ENCODE results near the gene TOM1L1.
A peak's percentile ranks its signal among the peaks of the same experiment; 100 is the strongest.
"Not testable (repeated sequence)": the region's sequence is repeated elsewhere in the genome, so short reads cannot be mapped to it uniquely, and the experiment has no call there.

The TOM1L1 gene, protein sequence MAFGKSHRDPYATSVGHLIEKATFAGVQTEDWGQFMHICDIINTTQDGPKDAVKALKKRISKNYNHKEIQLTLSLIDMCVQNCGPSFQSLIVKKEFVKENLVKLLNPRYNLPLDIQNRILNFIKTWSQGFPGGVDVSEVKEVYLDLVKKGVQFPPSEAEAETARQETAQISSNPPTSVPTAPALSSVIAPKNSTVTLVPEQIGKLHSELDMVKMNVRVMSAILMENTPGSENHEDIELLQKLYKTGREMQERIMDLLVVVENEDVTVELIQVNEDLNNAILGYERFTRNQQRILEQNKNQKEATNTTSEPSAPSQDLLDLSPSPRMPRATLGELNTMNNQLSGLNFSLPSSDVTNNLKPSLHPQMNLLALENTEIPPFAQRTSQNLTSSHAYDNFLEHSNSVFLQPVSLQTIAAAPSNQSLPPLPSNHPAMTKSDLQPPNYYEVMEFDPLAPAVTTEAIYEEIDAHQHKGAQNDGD

DNA sequence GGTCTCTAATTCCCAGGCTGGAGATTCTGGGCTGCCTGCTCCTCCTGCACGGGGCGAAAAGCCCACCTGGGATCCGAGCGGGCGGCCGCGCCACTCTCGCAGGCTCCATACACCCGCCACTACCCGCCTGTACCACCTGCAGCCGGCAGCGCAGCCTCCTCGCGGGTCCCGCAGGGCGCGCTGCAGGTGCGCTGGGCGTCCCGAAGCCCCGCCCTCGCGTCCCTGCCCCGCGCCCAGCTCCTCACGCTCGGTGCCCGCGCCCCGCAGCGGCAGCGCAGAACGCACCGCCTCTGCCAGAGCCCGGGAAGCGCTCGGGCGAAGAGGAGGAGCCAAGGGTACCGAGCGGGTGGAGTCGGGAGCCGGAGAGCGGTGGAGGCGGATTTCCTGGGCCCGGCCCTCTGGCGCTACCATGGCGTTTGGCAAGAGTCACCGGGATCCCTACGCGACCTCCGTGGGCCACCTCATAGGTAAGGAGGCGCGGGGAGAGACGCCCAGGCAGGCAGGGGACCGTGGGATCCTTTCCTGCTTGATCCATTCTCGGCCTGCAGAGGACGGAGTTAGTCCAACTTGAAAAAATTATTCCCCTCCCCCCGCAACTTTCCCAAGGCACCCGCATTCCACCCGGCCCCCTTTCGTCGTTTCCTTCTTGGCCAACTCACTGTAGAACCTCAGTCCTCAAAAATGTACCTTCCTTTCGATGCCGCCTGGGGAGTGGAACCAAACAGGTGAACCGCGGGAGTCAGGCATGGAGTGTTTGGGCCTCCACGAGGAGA is at the start of gene TOM1L1:
TSS of gene TOM1L1 (plus strand) at position 396 of the 773 bp plus-strand sequence. CDS start at position 410, 14 bp downstream.
- DNase-seq = peak; percentile 88

DNA sequence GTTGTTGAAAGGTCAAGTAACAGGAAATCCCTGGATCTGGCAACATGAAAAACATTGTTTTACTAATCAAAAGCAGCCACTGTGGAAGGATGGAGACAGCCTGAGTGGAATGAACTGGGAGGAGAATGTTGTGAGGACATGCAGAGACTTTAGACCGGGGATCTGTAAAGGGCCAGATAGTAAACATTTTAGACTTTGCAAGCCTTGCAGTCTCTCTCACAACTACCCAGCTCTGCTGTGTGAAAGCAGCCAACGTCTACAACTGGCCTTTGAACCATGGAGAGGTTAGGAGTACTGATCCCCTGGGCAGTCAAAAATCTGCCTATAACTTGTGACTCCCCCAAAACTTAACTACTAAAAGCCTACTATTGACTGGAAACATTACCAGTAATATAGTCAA is 41.5 kb upstream of the TOM1L1 start:
- DNase-seq = no peak

DNA sequence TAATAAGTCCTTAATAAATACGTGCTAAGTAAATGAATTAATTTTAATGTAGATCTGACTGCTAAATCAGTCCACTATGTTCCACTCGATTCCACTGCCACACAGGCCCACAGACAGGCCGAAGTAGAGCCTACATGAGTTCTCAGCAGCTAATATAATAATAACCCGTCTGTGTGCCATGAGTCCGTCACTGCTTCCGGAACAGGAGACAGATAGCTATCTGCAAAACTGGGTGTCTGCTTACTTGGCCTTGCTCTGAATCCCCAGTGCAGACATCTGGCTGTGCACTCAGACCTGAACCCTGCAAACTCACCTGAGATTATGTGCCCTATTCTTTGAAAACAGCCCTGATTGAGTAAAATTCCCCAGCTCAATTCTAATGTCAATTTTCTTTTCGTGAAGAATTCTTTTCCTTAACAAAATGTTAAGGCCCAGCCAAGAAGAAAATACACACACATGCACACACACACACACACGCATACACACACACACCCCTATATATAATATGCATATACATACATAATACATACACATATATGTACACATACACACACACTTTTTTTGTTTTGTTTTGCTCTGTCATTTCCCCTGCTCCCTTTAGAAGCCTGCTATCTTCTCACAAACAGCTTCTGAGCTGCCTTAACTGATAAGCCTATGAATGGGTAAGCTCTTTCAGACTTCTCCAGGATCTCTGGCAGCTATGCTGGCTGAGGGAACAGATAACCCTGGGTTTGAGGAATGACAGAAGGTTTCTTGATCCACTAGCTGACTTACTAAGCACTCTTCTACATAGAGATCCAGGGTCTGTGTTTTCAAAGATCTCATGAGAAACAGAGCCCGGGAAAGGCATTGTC is 39.8 kb upstream of the TOM1L1 start:
- DNase-seq = no peak

DNA sequence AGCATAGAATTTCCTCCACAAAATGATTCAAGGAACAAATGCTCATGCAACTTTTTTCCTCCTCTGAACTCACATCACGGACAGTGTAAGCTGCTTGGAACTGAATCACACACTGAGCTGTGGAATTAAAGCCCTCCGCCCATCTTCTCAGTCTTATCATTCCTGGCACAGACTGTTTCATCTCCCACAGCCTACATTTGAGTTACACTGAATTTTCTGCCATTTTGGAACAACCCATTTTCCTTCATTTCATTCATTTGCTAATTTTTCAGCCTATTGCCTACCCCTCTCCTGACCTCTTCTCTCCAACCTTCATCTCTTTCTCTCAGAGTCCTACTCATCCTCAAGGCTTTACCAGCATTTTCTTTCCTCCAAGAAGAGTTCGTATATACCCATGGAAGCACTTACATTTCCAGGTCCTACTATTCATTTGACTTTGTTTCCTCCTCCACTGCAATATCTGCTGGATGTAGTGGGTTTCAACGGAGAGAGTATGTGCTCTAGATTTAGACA is 39.1 kb upstream of the TOM1L1 start:
- DNase-seq = no peak

DNA sequence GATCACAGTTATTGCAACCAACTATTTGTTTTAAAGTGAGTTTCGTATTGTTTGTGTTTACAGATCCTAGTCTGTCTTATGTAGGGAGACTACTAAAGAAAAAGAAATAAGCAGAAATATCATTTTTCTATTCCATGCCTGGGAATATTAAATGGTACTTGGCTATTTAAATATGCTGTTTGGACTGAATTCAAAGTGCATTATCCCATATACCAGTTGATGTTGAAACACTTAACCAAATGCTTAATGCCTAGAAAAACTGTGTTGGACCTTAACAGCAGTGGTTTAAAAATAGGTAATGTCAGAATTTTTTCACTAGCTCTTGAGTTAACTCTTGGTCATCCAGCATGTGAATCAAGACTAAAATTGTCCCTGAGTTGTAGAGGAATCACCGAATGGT is 37.5 kb upstream of the TOM1L1 start:
- DNase-seq = no peak

DNA sequence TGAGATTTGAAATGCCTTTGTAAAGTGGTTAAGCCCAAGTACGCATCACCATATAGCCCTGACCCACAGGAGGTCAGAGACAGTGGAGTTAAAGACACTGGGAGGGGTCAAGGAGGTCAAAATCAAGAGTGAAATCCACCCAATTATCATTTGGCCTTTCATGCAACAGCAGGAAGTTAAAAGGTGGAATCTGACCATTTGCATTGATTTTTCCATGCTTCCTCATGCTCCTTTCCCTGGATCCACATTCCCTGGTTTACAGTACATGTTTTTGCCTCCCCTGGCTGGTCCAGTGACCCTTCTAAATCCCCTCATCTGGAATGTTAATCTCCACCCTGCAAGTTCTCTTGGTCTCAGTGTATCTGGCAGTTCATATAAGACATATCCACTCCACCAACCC is 36.6 kb upstream of the TOM1L1 start:
- no peak for DNase-seq

DNA sequence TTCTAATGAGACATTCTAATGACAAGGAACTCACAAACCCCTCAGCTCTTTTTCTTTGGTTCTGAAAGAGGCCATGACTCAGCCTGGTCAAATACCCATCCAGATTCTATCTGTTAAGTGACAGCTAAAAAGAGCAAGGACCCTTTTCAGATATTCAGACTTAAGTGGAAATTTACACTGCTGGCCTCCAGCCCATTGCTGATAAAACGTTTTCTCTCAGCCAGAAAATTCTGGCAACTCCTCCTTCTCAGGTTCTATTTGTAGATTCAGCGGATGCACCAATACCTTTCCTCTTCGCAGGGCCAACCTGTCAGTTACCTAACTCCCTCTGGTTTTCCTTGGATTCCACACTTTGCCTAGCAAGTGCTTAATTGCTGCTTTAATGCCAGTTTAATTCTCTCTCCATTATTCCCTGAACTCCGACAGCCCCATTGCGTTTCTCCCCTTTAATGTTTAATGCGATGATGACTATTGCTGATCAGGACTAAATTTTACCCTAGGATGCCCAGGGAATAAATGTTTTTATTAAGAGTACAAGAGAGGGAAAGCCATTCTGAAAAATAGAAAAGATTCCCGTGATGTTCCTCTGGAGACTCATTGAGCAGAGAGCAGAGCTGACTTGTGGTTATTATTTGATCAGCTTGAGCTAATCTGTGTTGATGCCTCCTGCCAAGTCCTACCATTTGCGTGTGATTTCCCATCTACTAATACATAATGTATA is 35.9 kb upstream of the TOM1L1 start:
- DNase-seq = no peak

DNA sequence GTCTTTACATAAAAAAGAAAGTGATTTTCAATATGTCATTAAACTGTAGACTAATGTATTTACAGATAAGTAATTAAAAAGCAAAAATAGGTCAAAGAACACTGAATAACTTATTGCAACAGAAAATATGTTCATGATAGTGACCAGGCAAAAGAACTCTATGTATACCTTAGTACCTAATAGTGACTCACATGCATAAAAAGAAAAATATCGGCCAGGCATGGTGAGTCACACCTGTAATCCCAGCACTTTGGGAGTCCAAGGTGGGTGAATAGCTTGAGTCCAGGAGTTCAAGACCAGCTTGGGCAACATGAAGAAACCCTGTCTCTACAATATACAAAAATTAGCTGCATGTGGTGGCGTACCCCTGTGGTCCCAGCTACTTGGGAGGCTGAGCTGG is 33.0 kb upstream of the TOM1L1 start:
- DNase-seq = no peak

DNA sequence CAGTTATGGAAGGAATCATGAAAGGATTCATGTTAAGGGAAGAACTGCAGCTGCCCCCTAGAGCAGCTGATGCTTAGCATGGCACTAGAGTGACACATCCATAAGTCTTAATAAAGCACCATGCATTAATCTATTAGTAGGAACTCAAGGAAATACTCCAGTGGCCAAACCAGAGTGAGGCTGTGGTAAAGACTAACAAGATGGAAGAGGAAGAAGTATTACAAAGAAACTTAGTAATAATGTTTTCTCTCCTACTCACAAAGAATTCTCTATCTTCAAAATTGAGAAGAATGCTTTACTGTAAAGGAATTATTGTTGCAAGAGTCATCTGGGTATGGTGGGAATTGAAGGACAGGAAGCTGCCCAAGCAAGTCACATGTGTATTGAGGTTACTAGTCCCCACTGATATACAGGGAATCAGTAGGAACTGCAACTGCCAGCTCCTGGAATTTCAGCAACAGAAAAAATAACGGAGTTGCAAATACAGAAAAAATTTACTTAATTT is 29.9 kb upstream of the TOM1L1 start:
- no peak for DNase-seq

DNA sequence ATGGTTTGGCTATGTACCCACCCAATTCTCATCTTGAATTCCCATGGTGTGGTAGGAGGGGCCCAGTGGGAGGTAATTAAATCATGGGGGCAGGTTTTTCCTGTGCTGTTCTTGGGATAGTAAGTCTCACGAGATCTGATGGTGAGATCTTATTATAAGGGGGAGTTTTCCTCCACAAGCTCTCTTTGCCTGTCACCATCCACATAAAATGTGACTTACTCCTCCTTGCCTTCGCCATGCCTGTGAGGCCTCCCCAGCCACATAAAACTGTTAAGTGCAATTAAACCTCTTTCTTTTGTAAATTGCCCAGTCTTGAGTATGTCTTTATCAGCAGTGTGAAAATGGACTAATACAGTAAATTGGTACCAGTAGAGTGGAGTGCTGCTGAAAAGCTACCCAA is 24.7 kb upstream of the TOM1L1 start:
- DNase-seq = not testable (repeated sequence)

DNA sequence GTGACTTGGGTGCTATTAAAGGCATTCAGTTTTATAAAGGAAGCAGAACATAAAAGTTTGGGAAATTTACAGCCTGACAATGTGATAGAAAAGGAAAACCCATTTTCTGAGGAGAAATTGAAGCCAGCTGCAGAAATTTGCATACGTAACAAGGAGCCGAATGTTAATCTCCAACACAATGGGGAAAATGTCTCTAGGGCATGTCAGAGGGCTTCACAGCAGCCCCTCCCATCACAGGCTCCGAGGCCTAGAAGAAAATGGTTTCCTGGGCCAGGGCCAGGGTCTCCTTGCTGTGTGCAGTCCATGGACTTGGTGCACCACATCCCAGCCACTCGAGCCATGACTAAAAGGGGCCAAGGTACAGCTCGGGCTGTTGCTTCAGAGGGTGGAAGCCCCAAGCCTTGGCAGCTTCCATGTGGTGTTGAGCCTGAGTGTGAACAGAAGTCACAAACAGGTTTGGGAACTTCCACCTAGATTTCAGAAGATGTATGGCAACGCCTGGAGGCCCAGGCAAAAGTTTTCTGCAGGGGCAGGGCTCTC is 23.9 kb upstream of the TOM1L1 start:
- no peak for DNase-seq

DNA sequence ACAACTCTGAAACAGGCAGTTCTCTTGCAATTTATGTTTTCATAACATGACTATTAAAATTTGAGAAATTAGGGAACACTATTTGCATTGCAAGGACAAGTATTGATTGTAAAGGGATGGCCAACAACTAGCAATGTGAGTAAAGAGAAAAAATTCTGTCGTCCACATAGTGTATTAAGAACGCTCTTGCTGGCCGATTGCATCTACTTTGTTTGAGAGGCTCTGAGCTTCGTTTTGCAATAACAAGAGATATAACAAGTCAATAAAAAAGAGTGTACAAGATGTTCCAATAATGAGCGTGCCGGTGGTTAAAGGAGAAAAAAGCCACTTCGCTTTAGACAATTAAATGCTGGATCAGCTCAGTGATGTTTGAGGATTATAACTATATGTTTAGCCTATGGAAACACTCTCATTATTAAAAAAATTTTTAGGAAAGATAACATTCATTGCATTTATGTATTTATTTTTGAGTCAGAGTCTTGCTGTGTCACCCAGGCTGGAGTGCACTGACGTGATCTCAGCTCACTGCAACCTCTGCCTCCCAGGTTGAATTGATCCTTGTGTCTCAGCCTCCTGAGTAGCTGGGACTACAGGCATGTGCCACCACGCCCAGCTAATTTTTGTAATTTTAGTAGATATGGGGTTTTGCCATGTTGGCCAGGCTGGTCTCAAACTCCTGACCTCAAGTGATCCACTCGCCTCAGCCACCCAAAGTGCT is 19.2 kb upstream of the TOM1L1 start:
- no peak for DNase-seq

DNA sequence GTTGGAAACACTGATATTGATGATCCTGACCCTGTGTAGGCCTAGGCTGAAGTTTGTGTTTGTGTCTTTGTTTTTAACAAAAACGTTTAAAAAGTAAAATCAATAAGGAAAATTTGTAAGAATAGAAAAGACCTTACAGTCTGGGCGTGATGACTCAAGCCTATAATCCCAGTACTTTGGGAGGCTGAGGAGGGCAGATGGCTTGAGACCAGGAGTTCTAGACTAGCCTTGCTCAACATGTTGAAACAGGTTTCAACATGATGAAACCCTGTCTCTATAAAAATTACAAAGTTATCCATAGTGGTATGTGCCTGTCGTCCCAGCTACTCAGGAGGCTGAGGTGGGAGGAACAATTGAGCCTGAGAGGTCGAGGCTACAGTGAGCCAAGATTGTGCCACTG is 18.3 kb upstream of the TOM1L1 start:
- DNase-seq = no peak

DNA sequence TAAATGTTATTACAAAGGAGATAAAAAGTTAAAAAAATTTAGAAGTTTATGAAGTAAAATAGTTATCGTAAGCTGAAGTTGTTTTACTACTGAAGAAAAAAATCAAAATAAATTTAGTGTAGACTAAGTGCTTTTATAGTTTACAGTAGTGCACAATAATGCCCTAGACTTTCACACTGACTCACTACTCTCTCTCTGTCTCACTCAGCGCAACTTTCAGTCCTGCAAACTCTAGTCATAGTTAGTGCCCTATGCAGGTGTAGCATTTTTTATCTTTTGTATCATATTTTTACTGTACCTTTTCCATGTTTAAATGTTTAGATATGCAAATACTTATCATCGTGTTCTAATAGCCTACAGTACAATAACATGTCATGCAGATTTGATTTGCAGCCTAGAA is 17.7 kb upstream of the TOM1L1 start:
- DNase-seq = no peak

DNA sequence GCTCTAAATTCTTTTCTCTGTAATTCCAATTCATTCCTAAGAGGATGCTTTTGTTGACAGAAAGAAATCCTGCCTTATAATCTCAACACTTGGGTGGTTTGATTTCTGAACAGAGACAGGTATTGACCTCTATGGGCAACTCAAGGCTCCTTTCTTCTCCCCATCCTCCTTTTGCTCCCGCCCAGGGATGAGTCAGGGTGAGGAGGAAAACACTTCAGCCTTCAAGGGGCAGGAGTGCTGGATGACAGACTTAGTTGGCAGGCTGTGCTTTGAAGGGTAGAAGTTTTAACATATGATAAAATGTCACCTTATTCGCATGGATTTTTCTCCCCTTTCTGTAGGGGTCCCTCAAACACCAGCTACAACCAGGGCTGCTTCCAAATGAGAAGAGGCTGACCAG is 16.7 kb upstream of the TOM1L1 start:
- DNase-seq = no peak

DNA sequence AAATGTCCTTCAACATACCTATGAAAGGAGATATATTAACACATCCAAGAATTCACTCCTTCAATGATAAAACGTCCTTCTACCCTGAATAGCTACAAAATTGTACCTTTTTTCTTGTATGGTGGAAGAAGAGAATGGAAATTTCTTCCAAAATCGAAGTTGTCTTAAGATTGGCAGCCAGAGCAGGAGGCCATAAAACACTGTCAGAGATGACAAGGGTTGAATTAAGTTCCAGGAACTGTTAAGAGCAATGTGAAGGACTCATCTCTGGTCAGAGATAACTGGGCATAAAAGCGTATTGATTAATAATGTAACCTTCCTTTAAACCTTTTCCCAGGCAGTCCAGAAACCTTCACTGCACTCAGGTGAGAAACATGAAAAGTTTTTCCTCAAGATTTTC is 12.9 kb upstream of the TOM1L1 start:
- no peak for DNase-seq

DNA sequence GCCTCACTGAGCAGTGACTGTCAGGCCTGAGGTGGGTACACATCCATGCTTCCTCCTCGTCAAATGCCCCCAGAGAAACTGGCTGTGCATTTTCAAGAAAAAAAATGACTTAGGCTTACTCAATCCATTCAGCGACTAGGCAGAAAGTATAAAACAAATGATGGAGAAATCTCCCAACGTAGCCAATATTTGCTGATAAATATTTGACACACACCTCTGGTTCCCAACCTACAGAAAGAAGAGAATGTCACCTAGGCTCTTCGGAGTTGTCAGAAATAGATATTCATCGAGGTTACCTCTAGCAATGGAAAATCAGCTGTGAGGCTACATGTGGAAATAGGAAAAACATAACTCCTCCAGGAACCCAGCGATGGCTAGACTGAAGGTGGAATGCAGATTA is 12.4 kb upstream of the TOM1L1 start:
- DNase-seq = no peak

DNA sequence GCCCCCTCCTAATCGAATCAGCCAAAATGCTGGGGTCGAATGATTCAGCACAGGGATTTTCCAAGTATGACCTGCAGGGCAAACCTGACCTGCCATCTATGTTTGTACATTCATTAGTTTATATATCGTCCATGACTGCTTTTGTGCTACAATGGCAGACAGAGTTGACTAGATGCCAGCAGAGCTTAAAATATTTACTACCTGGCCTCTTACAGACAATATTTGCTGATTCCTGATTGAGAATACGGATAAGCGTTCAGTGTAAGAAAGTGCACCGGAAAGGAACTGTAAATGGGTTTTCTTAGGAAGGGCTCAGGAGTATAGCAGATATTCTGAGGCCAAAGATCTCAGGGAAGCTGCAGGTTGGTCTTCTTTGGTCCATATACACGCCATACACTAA is 11.7 kb upstream of the TOM1L1 start:
- no peak for DNase-seq

DNA sequence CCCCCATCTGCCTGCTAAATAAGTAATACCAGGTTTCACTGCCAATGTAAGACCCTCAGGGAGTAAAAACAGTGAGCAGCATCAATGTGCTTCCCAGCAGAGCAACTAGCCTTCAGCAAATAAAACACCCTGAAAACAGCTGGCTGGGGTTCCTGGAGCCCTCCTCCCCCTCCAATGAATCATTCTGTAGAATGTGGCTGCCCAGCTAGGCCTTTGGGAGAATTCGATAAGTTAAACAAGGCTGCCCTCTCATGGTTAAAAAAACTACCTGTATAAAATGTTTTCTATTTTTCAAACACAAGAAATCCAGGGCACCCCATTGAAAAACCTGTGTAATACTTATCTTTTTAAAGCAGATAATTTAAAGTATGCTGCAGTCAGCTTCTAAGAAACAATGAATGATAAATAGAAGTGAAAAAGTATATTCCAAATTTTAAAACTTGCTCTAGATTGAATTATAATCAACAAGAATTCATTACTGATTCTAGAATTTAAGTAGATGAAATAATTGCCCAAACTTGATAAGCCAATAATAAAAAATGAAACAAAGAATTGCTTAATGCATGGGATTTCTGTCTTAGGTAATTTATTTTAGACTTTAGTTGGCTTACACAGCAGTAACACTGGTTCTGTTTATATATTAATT is 9.4 kb upstream of the TOM1L1 start:
- peak; percentile 26 for DNase-seq

DNA sequence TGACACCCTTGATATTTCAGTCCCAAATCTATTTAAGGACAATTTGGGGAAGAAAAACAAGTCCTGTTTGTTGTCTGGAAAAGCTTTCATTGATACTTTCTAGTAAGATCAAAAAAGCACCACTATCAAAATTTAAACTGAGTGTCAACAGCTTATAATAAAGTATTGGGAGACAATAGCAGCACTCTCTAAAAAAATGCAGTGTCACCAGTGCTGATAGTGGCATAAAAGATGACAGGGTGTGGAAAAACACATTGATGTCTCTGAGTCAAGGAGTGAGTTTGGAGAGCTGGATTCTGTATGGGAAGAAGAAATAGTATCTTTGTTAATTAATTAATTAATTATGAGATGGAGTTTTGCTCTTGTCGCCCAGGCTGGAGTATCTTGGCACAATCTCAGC is 8.3 kb upstream of the TOM1L1 start:
- no peak for DNase-seq

DNA sequence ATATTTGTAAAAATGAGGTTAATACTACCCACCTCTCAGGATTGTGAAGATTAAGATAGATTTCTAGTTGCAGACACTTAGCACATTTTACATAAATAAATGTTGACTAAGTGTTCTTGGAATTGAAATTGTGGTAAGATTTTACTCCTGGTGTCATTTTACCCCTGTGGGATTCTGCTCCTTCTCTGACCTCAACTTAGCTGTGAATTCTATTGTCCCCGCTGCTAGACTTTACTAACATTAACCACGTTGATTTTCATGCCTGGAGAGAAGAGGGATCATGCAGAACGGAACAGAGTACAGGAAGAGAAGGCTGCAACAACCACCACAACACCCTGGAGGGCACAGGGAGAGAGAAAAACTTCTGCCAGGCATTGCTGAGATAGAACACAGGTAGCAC is 2.1 kb upstream of the TOM1L1 start:
- no peak for DNase-seq

Measured in DMS153 (cell line).